ENCODE measurements around the gene STAT3.
A peak's percentile ranks its signal among the peaks of the same experiment; 100 is the strongest.
"Not testable (repeated sequence)": the region's sequence is repeated elsewhere in the genome, so short reads cannot be mapped to it uniquely, and the experiment has no call there.

The STAT3 gene

DNA sequence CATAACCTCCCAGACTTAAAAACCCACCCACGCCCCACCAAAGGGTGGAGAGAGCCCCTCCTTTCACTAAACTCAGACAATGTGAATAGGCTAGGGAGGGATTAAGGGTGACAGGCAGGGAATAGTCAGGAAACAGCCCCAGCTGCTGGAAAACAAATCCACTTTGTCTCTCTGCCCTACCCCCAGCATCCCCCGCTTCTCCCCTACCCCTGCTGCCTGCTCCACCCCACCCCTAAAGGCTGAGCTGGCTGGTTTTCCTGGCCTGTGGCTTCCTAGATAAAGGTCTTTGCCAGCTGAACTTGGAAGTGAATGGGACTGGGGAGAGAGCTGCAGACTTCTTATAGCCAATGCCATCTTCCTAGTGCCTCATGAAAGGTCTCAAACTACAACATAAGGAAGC, 19.8 kb upstream of the STAT3 start:
- DNase-seq = no peak

DNA sequence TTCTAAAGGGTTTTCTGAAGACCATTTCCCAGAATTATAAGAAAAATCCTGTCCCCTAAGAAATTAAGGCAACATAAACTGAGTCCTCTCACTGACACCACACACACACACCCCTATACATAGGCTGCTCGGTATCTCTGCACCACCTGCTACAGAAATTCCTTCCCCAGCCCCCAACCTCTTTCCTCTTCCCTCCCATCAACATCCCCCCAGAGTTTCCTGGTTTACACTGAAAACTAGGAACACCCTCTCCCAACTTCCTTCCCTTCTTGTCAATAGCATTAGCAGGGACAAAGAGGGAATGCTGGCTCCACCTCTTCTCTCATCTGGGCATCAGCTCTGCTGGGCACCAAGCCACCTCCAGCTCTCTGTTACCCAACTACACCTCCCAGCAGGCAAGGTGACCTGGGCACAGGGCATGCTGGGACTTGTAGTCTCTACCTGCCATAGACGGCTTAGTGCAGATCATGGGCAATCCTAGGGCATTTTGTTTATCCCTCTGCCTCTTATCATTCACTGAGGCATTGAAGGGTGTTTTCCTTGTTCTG, 19.1 kb upstream of the STAT3 start:
- DNase-seq = peak; percentile 53

DNA sequence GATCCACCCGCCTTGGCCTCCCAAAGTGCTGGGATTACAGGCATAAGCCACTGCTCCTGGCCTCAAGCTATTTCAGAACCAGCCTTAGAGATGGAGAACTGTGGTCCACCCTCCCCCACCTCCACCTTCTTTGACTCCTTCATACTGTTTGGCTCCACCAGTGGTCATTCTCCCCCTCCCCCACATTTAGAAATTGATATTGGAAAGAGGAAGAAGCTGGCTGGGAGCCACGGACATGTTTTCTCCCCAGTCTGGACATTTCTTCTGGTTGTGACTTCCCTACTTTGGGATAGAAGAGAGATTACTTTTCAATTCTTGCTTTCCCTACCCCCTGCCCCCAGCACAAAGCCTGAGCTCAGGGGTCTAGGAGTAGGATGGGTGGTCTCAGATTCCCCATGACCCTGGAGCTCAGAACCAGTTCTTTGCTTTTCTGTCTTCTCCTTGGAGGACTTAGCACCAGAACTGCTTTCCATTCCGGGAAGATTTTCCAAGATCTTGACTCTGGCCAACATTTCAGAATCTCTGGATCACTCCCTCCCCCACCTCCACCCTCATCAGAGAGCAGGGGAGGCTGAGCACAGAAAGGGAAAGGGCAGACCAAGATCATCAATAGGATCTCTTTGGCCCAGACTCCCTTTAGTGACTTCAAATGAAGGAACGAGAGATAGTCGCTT, 18.5 kb upstream of the STAT3 start:
- DNase-seq = no peak

DNA sequence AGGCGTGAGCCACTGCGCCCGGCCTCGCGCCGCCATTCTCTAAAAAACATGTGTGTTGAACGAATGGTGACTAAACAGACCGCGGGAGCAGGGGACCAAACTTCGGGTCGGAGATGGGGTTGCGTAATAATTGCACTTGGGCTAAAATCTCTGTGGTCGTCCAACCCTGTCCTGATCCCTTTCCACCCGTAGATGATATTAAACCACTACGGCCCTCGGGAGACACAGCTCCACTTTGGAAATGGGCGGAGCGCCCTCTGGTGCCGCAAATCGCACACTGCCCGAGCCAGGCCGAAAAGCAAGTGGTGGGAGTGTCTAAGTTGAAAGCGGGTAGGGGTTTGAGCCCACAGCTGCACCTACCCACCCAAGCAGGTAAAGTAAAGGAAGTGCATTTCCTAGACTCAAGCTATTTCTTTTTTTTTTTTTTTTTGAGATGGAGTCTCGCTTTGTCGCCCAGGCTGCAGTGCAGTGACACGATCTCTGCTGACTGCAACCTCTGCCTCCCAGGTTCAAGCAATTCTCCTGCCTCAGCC, 17.8 kb upstream of the STAT3 start:
- peak; percentile 66 for DNase-seq

DNA sequence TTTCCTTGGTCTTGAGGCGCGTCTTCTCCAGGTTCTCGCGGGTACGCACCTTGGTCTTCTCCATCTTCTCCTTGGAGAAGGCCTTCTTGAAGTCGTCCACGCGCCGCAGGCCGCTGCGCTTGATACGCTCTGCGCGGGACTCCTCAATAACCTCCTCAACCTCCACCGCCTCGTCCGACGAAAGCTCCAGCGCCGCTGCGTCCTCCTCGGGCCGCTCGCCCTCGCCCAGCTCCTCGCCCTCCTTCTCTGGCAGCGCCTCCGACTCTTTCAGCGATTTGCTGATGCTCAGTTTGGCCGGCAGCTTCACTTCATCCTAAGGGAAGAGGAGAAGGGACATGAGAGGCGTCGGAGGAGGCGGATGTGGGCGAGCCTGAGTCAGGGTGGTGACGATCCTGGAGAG, 16.8 kb upstream of the STAT3 start:
- no peak for DNase-seq

- no peak for DNase-seq
Observed at GRCh38 chr17:42404326-42405055, 16.2 kb upstream of the STAT3 start.

DNA sequence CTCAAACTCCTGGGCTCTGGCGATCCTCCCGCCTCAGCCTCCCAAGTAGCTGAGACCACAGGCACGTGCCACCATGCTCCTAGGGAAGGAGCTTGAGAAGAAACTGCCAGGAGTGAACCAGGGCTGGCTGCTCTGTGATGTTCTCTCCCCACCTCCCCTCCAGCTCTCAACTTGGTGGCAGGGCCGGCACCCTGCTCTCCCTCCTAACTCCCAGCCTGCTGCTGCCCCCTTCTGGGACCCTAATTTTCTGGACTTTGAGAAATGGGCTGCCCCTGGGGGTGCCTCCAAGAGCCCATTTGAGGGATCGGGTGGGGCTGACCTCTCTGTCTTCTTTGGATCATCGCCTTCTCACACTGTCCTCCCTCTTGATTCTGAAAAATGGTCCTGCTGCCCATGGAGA, 14.9 kb upstream of the STAT3 start:
- peak; percentile 34 for DNase-seq

GRCh38 chr17:42402117-42402516, 13.9 kb upstream of the STAT3 start:
- DNase-seq = no peak

DNA sequence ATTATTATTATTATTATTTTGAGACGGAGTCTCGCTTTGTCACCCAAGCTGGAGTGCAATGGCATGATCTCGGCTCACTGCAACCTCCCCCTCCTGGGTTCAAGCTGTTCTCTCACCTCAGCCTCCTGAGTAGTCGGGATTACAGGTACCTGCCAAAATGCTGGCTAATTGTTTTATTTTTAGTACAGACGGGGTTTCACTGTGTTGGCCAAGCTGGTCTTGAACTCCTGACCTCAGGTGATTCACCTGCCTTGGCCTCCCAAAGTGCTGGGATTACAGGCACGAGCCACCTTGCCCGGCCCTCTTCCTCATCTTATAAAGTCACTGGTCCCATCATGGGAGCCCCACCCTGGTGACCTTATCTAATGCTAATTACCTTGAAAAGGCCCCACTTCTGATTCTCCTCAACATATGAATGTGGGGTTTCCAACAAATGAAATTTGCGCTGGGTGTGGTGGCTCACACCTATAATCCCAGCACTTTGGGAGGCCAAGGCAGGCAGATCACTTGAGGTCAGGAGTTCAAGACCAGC, 12.7 kb upstream of the STAT3 start:
- DNase-seq = not testable (repeated sequence)

DNA sequence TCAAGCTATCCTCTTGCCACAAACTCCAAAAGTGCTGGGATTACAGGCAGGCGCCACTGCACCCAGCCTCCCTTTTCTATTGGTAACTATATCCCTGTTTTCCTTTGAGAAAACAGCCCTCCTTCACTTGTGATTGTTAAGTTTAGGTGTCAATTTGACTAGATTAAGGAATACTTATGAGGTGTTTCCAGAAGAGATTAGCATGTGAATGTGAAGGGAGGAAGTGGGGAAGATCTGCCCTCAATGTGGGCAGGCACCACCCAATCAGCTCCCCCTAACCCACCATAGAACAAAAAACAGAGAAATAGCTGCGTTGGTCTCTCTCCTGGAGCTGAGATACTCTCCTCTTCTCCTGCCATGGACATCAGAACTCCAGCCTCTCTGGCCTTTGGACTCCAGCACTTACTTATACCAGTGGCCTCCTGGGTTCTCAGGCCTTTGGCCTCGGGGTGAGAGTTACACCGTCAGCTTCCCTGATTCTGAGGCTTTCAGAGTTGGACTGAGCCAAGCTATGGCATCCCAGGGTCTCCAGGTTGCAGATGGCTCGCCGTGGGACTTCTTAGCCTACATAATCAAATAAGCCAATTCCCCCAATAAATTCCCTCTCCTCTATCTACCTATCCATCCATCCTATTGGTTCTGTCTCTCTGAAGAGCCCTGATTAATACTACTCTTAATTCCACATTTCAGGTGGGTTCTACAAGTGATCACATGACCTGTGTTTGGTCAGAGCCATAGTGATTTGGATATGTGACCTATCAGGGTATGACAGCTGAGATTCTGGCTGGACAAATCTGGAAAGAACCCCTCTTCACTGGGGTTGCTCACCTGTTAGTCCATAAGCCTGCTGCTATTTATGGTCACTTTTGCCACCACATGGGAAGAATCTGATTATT, 12.0 kb upstream of the STAT3 start:
- DNase-seq = no peak

- DNase-seq = no peak
Observed at GRCh38 chr17:42399121-42399520, 10.9 kb upstream of the STAT3 start.

GRCh38 chr17:42395601-42396000, 7.4 kb upstream of the STAT3 start:
- DNase-seq = not testable (repeated sequence)

GRCh38 chr17:42394838-42395237, 6.6 kb upstream of the STAT3 start:
- no peak for DNase-seq

DNA sequence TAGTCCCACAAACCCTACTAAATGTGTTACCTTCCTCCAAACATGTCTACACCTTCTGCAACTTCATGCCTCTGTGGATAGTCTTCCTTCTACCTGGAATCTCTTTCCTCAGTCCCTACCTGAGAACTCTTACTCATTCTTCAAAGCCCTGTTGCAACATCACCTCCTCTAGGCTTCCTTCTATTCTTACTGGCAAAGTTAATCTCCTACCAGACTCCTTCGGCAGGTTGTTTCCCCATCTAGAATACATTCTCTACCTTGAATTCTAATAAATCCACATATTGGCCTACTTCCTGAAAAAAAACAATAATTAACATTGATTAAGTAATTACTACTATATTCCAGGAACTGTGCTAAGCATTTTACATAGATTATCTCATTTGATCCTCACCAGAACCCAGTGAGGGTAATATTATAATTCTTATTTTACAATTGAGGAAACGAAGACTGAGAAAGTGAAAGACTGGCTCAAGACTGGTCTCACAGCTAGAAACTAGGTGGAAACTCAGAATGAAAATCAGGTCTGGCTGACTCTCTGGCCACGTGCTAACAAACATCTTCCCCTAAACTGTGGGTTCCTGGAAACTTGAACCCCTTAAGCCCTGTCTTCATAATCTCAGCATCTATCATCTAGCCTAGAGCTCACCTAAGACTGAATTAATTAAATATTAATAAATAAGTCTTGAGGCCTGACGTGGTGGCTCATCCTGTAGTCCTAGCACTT, 4.6 kb upstream of the STAT3 start:
- DNase-seq = no peak

- not testable (repeated sequence) for DNase-seq
Observed at GRCh38 chr17:42391439-42391838, 3.2 kb upstream of the STAT3 start.

- DNase-seq = no peak
Observed at GRCh38 chr17:42389899-42390298, 1.7 kb upstream of the STAT3 start.

GRCh38 chr17:42389135-42389417, 834 bp upstream of the STAT3 start:
- DNase-seq = peak; percentile 89

DNA sequence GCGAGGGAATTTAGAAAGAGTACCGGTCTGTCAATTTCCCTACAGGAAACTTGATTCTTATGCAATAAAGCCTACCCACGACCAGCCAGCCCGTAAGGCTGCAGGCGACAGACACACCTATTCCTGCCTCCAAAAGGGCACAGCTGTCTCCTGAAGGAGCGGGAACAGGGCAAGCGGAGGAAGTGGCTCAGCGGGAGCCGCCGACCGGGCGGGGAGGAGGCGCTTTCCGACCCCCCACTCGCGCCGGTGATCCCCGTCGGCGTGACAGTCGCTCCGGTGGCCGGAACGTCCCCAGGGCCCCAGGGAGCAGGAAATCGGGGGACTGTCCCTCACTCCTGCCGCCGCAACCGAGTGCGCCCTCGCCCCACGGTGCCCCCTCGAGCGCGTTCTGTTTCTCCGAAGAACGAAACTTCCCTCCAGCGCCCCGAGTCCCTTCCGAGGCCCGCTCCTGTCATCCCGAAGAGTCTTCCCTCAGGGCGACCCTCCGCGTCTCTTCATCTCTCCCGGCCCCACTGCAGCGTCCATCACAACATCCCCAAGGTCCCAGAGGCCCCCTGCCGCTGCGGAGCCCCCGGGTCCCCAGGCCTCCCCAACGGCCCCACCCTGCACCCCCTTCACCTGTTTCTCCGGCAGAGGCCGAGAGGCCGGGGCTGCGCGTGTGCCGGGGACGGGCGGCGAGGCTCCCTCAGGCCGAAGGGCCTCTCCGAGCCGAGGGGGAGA, 421 bp downstream of the STAT3 start:
- peak; percentile 36 for DNase-seq

GRCh38 chr17:42386777-42387657, 1.2 kb downstream of the STAT3 start:
- DNase-seq = no peak

GRCh38 chr17:42381898-42382297, 6.3 kb downstream of the STAT3 start:
- DNase-seq = no peak

GRCh38 chr17:42380935-42381334, 7.3 kb downstream of the STAT3 start:
- no peak for DNase-seq
